GM12874 (cell line): ENCODE results near the gene FAM53B.

ENCODE experiments used
- TF ChIP-seq, protein P1 (sequence below): IDR thresholded peaks from 2 replicates; pipeline ENCODE4 v1.5.1; 2011; ENCODE audit warnings: low read depth, mild to moderate bottlenecking, control low read depth, low read length, moderate library complexity; ENCODE audit not compliant: insufficient read depth

FAM53B gene

DNA sequence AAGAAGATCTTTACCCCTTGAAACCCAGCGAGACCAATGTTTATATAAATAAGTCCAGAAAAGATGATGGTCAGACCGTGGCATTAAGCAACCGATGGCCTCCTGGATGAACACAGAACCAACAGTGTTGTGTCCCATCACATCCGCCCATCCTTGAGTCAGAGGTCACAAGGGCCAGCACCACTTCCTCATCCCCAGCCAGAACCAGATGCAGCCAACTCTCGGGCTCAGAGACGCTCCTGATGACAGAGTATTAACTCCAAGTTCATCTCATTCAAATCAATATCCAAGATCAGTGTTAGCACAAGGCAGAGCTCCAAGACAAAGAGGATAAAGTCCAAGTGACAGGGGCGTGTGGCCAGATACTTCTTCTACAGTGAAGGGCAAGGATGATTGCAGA lies 63.5 kb downstream of the FAM53B start:
- TF ChIP-seq, protein P1, sequence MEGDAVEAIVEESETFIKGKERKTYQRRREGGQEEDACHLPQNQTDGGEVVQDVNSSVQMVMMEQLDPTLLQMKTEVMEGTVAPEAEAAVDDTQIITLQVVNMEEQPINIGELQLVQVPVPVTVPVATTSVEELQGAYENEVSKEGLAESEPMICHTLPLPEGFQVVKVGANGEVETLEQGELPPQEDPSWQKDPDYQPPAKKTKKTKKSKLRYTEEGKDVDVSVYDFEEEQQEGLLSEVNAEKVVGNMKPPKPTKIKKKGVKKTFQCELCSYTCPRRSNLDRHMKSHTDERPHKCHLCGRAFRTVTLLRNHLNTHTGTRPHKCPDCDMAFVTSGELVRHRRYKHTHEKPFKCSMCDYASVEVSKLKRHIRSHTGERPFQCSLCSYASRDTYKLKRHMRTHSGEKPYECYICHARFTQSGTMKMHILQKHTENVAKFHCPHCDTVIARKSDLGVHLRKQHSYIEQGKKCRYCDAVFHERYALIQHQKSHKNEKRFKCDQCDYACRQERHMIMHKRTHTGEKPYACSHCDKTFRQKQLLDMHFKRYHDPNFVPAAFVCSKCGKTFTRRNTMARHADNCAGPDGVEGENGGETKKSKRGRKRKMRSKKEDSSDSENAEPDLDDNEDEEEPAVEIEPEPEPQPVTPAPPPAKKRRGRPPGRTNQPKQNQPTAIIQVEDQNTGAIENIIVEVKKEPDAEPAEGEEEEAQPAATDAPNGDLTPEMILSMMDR: no peak

GRCh38 chr10:124679401-124679800 lies 64.8 kb downstream of the FAM53B start:
- TF ChIP-seq, protein P1: no peak

GRCh38 chr10:124678557-124679240 lies 65.5 kb downstream of the FAM53B start:
- TF ChIP-seq, protein P1: no peak

- TF ChIP-seq, protein P1: no peak
These were observed 66.2 kb downstream of the FAM53B start for GRCh38 chr10:124677749-124678556.

DNA sequence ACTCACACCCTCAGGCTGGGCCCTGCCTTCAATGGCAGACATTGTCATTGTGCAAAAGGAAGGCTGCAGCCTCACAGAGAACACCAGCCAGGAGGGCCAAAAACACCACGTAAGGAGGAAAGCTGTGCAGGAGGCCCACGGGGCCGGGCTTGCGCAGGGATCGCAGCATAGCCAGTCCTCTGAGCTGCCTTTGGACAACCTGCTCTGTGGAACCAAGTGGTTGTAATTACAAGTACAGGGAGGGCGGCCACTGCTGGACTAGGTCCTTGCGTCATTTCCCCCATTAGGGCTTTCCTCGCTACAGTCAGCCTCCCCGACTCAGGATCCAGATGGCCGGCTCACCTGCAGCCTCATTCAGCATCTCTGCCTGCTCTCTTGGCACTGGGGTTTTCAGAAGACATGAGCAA lies 66.9 kb downstream of the FAM53B start:
- TF ChIP-seq, protein P1: no peak

- TF ChIP-seq, protein P1: no peak
These were observed 67.6 kb downstream of the FAM53B start for GRCh38 chr10:124676416-124677062.

- TF ChIP-seq, protein P1: no peak
These were observed 68.4 kb downstream of the FAM53B start for GRCh38 chr10:124675824-124676223.
